ENCODE measurements around the gene TRAPPC2L.

TRAPPC2L gene

GRCh38 chr16:88906020-88906419 is 49.1 kb downstream of the TRAPPC2L start:
- no peak for DNase-seq (ENCODE audit: low read depth in 1 of 2, low spot score in 1 of 2)

GRCh38 chr16:88906535-88907105 is 49.7 kb downstream of the TRAPPC2L start:
- no peak for DNase-seq (ENCODE audit: low read depth in 1 of 2, low spot score in 1 of 2)

- no peak for DNase-seq (ENCODE audit: low read depth in 1 of 2, low spot score in 1 of 2)
These were observed 50.8 kb downstream of the TRAPPC2L start for GRCh38 chr16:88907768-88908167.

- no peak for DNase-seq (ENCODE audit: low read depth in 1 of 2, low spot score in 1 of 2)
These were observed 51.4 kb downstream of the TRAPPC2L start for GRCh38 chr16:88908307-88908706.

- no peak for DNase-seq (ENCODE audit: low read depth in 1 of 2, low spot score in 1 of 2)
These were observed 52.7 kb downstream of the TRAPPC2L start for GRCh38 chr16:88909431-88910210.

- DNase-seq (ENCODE audit: low read depth in 1 of 2, low spot score in 1 of 2), result no peak
These were observed 53.6 kb downstream of the TRAPPC2L start for GRCh38 chr16:88910284-88911135.

GRCh38 chr16:88911136-88911945 is 54.4 kb downstream of the TRAPPC2L start:
- no peak for DNase-seq (ENCODE audit: low read depth in 1 of 2, low spot score in 1 of 2)

GRCh38 chr16:88911946-88912310 is 55.0 kb downstream of the TRAPPC2L start:
- no peak for DNase-seq (ENCODE audit: low read depth in 1 of 2, low spot score in 1 of 2)

Data from stimulated activated CD4-positive, alpha-beta T cell treated with anti-CD3 and anti-CD28 coated beads, Interleukin-15, amount 100 ng/mL, for 1 hour (primary cell).